OCI-M2 (cell line): Measurements from ENCODE around the gene RAB22A.

Experiments used
- DNase-seq: peaks from one replicate; lab custom pipeline; 2025; ENCODE audit not compliant: unreplicated experiment; lab: John Stamatoyannopoulos, UW

Gene RAB22A

DNA sequence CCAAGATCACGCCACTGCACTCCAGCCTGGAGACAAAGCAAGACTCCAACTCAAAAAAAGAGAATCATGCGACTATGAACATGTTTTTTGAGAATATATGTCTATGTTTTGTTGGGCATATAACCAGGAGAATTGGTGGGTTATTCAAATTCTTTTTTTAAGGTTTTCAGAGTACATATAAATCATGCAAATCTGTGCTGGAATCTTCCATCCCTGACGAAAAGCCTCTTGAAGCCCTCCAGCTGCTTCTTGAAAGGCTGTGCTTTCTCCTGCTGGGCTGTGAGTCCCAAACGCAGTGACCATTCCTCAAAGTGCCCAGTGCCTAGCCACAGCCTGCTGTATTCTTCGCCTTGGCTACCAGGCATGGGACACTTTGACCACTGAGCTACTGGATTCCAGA is 9.2 kb upstream of the RAB22A start:
- DNase-seq, result no peak

DNA sequence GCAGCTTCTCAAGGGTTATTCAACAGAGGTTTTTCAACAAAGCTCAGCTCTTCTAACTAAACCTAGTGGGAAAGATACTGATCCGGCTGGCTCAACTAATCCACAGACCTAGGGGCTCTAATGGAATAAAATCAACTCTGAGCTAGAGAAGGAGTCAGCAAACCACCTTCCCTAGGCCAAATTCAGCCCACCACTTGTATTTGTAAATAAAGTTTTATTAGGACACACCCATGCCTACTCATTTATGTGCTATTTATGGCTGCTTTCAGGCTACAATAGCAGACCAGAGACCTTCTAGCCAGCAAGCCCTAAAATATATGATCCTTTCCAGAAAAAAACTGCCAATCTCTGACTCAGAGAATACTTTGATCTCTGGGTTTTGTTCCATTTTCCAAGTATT is 6.0 kb upstream of the RAB22A start:
- no peak for DNase-seq

DNA sequence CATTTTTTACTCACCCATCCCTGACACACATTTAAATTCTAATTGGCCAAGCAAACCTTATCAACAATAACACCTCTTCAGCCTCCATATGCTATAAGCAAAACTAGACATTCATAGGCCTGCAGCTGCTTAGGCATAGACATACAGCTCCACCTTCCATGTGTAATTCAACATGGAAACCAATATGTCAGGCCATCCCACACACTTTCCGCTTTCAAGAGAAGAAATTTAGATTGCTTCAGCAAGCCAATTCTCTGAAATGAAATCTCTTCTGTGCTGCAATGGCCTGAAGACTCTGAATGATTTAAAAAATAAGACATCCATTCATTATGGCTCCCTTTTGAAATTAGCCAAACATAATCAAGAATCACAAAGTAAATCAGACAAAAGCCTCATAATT is 4.5 kb upstream of the RAB22A start:
- DNase-seq, result no peak

DNA sequence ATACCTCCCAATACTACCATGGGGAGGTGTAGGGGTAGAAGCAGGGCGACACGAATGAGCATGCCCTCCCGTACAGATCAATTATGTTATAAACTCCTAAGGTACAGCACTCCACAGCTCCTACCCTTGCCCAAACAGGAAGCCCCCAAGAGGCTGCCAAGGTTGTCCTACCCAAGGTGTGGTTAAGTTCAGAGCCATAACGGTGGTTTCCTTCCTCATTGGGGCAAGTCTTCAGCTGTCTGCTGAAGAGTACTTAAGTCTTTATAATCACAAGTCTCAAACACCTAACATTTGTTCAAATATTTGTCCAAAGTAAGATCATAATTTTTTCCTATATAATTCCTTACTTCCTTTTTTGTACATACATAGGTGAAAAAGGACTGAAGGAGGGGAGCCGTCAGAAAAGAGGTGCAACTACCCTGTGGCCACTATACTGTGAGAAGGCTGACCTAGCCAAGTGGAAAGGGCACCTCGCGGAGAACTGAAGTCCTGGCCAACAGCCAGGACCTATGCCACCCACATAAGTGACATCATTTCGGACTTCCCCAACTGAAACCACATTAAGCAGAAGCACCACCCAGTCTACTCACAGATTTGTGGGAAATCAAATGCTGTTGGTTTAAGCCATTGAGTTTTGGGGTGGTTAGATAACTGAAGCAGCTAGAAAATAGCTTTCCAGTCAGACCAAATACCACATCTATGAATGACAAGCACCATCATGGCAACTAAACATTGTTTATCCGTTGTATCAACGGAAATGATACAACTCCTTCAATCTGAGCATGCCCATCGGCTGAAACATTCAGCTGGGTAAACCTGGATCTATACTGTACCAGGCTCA is 2.9 kb upstream of the RAB22A start:
- DNase-seq, result no peak

DNA sequence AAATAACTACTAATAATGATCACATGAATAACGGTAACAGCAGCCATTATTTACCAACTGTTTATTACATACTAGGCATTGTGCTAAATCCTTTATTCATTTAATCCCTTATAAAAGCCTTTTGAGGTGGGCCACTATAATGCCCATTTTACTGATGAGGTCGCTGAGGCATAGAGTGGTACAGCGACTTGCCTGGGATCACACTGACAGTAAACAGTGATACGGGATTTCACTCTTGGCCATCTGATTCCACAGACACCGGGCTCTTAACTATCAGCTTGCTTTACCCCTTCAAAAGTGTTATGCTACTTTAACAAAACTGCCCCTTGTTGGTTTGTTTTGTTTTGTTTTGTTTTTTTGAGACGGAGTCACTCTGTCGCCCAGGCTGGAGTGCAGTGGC is 2.2 kb upstream of the RAB22A start:
- no peak for DNase-seq

DNA sequence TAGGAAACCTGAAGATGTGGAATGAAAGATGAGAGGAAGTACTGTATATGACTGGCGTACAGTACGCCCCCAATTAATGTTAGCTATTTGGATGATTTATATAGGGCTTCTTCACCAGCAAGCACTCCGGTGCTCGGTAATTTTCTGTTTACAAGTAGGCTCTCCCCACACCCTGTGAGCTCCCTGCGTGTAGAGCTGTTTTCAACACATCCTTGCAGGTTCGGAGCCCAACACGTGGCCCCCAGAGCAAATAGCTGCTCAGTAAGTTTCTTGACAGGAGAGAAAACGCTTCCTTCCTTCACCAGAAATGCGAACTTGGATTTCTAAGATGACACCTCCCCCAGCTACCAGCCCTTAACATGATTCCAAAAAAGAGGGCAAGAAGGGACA is 1.2 kb upstream of the RAB22A start:
- no peak for DNase-seq

DNA sequence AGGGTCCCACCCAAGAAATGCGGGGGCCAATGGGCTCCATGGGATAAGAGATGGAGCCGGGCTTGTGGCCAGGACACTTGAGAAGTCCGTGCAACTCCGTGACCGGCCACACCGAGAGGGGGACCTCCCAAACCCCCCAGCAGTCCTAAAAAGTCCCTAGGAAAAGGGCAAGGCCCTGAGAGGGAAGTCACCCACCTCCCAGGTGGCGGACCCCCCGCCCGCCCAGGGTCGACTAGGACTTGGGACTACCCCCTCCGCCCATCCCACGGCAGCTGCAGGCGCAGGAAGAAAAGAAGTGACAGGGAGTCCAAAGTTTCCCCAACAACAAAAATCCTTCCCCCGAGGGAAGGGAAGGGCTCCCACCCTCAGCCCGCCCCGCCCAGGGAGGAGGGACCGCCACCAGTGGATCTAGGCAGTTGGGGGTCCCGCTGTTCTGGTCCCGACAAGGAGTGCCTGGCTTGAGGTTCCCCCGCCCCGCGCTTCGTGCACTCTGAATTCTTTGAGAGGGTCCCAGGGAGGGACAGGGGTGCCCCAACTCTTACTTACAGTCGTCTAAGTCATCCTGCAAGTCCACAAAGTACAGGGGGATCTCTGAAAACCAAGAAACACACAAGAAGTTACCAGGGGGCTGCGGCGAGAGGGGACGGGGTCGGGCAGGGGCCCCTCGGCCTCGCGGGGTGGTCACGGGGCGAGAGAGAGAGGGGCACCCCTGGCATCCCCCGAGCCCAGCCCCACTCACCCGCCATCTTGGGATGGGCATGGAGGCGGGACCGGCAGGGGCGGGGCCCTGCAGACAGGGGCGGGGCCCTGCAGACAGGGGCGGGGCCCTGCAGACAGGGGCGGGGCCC is 611 bp upstream of the RAB22A start:
- DNase-seq, result no peak

DNA sequence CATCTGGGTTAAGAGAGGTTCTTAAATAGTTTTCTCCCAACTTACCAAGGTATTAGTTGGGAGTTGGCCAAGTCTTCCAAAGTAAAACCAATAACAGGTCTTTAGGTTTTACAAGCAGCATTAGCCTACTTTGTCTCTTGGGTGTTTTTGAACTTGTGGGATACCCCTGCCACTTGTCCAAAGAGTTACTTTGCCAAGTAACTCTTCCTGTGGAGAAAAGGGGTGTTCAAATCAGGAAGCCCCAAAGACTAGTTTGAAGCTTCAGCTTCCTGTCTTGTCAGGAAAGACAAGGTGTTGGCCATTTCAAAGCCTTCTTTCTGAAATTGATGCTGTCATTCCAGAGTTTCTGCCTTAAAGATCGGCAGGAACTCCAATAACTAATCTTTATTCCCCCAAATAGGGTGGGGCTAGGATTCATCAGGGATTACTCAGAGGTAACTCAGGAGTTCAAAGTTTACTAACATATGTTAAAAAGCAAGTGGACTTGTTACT is 822 bp downstream of the RAB22A start:
- DNase-seq, result no peak

DNA sequence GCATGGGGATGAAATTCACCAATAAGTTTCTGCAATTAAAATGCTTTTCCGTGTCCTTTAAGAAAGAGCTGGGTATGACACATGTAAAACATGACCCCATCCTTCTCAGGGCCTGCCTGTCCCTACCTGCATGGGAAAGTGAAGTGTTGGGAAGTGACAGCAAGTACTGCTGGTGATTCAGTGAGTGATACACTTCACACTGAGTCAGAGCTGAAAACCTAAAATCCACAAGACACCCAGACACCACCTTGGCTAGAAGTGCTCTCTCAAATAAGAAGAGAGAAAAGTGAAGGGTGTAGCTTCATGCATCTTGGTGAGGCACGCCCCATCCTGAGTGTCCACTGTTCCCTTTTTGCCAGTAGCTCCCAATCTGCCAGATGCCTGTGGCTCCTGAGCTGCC is 3.3 kb downstream of the RAB22A start:
- DNase-seq, result no peak

DNA sequence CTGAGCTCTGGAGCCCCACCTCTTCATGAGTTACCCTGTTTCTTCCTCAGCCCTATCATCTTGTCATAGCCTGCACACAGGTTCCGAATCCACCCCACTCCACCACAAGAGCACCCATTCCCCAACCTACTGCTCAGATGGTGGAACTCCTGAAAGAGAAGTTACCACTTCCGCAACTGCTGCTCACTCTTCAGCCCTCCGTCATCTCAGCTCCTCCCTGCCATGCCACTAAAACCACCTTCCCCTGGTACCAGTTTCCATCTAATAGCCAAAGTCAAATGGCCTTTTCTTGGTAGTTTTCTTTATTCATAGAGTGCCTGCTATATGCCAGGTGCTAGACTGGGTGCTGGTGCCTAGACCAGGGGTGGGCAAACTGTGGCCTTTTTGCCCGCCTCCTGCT is 3.9 kb downstream of the RAB22A start:
- no peak for DNase-seq

DNA sequence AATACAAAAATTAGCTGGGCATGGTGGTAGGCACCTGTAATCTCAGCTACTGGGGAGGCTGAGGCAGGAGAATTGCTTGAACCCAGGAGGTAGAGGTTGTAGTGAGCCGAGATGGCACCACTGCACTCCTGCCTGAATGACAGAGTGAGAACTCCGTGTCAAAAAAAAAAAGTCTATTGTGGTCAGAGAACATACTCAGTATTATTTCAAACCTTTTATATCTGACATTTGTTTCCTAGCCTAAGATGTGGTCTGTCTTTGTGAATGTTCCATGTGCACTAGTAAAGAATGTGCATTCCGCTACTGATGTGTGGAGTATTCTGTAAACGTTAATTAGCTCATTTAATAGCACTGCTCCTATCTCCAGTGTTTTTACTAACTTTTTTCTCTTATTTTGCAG is 11.7 kb downstream of the RAB22A start:
- DNase-seq, result no peak

DNA sequence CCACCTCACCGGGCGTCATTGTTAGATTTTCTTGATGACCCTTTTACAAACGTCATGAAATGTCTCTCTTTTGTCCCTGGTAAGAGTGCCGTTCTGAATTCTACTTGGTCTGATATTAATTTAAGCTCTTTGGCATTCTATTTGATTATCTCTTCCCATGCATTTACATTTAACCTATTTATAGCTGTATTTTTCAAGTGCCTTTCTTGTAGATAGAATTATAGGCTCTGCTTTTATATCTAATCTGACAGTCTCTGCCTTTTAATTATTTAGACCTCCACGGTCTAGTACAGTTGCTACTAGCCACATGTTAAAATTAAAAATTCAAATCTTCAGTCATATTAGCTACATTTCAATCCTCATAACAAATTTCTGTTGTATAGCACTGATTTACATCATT is 12.6 kb downstream of the RAB22A start:
- no peak for DNase-seq

DNA sequence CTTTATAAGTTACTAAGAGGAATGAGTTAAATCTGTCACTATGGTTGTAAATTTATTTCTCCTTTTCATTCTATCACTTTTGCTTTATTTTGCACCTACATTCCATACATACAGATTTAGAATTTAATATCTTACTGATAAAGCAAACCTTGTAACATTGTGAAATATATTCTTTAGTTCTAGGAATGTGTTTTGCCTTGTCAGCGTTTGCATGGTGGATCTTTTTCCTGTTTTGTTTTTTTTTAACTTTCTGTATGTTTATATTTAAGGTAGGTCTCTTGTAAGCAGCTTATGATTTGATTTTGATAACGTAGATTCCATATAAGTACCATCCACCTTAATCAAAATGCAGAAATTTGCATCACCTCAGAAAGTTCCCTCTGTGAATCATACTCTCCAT is 16.4 kb downstream of the RAB22A start:
- DNase-seq, result no peak

DNA sequence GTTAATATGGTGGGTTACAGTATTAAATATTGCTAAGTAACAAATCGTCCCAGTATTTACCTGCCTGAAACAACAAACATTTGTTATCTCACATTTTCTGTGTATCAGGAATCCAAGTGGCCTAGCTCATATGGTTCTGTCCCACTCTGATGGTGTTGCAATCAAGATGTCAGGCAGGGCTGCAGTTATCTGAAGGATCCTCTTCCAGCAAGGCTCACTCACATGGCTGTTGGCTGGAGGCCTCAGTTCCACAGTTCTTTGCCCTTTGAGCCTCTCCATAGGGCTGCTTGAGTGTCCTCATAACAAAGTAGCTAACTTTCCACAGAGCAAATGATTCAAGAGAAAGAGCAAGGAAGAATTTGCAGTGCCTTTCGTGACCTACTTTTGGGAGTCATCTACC is 17.7 kb downstream of the RAB22A start:
- DNase-seq, result no peak

DNA sequence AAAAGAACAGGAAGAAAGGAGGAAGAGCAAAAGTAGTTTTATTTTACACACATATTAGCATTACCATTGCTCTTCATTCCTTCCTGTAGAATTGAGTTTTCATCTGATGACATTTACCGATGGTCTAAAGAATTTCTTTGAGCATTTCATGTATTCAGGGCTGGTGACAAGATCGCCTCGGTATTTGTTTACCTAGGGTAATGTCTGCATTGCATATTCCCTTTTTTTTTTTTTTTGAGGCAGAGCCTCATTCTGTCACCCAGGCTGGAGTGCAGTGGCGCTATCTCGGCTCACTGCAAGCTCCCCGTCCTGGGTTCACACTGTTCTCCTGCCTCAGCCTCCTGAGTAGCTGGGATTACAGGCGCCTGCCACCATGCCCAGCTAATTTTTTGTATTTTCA is 19.3 kb downstream of the RAB22A start:
- DNase-seq, result no peak

DNA sequence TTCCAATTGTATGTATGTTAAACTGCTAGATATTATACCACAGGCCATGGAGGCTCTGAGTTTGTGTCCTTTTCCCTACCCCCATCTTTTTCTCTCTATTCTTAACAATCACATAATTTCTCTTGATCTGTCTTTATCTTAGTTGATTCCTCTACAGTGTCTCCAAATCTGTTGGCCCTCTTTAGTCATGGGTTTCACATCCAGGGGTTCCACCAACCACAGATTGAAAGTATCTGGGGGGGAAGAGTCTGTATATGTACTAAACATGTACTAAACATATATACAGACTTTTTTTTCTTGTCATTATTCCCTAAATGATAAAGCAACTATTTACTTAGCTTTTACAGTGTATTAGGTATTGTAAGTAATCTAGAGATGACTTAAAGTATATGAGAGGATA is 20.2 kb downstream of the RAB22A start:
- no peak for DNase-seq

DNA sequence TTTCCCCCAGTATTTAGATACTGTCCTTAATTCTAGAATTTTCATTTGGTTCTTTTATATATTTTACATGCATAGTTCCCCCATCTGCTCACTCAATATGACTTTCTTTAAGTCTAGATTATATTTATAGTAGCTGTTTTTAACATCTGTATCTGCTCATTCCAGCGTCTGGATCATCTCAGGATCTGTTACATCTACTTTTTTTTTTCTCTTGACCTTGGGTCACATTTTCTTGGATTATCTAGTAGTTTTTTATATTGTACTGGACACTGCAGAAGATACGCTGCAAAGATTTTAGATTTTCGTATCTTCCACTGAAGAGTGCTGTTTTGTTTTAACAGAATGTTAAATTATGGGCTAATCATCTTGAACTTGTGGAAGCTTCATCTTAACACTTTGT is 20.7 kb downstream of the RAB22A start:
- no peak for DNase-seq

DNA sequence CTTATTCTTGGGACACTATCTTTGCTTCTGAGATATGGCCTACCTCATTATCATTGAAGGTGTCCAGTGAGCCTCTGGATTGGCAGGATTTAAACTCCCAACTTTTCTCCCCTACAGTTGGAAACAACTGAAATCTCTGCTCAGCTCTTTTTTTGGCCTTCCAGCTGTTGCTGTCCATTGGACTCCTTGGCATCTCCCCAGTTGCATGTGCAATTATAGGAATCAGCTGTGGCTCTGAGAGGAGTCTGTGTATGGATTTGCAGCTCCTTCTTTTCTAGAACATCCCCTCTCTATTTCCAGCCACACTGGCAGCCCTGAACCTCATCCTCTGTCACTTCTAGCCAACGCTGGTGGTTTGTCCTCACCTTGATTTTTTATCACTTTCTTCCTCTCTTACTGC is 21.2 kb downstream of the RAB22A start:
- DNase-seq, result no peak

DNA sequence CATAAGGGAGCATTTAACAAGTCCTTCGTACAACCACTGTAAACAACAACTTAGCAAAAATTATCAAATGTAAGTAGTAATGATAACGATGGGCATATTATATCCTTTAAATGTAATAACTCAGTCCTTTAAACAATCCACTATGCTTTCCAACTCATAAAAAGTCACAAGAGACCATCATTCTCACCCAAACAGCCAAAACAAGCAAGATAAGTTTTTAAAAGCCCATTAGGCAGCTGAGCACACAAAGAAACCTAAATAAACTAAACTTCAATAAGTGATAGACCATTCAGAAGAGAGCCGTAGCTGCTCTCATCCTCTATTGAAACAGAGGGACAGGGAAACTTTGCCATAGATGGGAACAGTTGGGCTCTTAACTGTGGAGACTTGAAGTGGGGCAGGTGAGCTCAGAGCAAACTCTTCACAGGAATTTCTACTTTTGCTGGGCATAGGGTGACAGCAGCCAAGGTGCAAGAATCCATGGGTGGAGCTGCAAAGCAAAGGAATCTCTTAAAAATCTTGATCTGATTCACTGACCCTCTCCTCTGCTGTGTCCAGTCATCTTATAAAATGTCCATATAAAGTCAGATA is 22.5 kb downstream of the RAB22A start:
- DNase-seq, result no peak

DNA sequence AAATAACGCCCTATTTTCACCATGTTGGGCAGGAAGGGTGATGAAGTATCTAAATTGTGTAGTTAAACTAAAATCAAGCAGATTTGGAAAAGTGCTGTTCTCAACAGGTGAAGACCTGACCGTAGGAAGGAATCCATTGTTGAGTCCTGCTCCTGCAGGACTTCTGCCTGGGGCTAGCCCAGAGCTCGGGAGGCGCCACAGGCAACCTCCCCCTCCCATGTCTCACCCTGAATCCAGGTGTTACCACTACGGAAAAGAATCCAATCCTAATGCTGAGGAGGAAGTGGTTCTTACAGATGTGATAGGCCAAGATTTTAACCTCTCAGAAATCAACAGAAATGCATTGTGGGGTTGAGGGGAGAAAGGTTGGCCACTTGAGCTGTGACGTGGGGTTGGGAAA is 30.2 kb downstream of the RAB22A start:
- DNase-seq, result no peak

DNA sequence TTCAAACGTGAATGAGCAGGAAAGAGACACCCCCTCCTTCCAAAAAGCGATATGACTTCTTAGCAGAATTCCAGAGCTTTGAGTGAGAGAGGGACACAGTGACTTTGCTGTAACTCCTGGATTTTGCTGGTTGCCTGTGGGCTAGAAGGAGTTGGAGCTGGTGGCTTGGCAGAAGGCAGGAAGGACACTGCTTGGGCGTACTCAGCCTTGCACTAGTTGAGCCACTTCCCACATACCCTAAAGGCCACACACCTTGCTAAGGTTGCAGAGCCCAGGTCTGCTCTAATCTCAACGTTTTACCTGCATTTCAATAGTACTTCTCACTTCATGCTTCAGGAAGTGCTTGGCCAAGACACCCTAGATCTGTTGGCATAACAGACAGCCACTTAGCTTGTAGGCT is 30.6 kb downstream of the RAB22A start:
- no peak for DNase-seq

DNA sequence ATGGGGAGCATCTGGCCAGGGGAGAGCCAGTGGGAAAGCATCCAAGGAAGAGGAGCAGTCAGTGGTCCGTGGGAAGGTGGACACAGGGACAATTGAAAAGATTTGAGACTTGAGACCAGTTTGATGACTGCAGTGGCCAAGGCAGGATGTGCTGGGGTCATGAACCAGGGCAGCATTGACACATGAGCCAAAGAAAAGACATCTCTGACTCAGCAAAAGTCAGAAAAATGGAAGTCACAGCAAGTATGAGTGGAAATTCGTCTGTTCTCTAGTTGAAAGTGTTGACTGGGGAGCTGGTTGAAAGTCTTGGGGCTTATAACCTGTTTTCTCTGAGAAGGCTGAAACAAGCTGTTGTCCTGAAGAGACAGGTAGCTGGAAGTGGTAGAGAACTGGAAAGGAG is 31.3 kb downstream of the RAB22A start:
- DNase-seq, result no peak
